Measurements from ENCODE around the gene GSTO1. TPM values are rescaled to one million over a fixed set of nuclear protein-coding genes. Genes with fewer than 3 reads are reported as not detected.
"Not testable (repeated sequence)": the region's sequence is repeated elsewhere in the genome, so short reads cannot be mapped to it uniquely, and the experiment has no call there.

Gene GSTO1
- total RNA-seq: 95.0 TPM

GRCh38 chr10:104254493-104255310, at the start of gene GSTO1:
Gene GSTO1 (plus strand): TSS chr10:104254892. CDS start chr10:104254929, 37 bp downstream.
- DNase-seq (ENCODE audit: low spot score): peak; percentile 78

- no peak for DNase-seq (ENCODE audit: low spot score)
Observed at GRCh38 chr10:104208730-104209129, 46.0 kb upstream of the GSTO1 start.

DNA sequence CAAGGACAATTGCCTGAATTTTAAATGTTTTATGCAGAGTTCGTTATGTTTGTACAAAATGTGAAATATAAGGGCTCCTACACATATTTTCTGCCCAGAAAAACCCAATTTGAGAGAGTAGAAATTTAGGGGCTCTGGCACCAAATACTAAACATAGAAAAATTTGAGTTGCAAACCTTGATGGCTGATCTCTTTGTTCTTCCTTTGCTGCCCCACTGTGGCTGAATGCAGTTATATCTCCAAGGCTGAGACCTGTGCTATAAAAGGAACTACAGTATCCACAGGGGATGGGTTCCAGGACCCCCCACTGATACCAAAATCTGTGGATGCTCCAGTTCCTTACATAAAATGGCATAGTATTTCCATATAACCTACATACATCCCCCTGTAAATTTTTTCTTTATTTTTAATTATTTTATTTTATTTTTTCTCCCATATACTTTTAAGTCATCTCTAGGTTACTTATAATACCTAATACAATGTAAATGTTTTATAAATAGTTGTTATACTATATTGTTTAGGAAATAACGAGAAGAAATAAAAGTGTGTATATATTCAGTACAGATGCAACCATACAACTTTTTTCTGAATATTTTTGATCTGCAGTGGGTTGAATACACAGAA, 45.0 kb upstream of the GSTO1 start:
- peak; percentile 45 for DNase-seq (ENCODE audit: low spot score)

- DNase-seq (ENCODE audit: low spot score): no peak
Observed at GRCh38 chr10:104216631-104217030, 38.1 kb upstream of the GSTO1 start.

DNA sequence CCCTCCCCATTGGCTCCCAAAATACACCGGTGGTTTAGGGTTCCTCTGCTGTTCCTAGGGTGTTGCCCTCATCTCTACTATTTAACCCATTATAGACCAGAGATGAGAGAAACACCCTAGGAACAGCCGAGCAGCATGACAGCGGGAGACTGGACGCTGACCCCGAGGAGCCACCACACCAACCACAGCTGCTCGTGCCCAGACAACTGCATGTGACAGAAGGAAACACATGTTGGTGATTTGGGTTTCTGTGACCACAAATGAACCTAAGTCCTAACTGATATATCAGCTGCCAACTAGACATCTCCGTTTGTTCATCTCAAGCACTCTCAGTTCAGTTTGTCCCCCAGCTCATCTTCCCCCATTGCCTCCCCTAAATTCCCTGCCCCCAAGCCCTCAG, 35.9 kb upstream of the GSTO1 start:
- no peak for DNase-seq (ENCODE audit: low spot score)

GRCh38 chr10:104220522-104220921, 34.2 kb upstream of the GSTO1 start:
- DNase-seq (ENCODE audit: low spot score): no peak

GRCh38 chr10:104223304-104223703, 31.4 kb upstream of the GSTO1 start:
- no peak for DNase-seq (ENCODE audit: low spot score)

DNA sequence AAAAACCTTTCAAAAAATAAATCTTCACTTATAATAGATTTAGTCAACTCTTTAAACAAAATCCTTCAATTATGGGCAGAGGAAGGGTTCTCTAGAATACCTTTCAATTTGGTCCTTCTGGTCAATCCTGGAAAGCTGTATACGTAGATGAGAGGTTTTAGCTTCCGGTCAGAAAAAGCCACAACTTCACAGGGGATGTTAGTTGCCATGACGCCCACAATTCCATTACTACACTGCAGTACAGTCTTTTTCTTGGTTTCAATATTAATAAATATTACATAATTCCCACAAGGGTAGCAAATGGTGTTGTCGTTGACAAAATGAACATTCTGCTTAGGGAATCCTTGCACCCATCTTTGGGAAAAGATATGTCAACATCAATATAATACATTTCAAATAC, 24.2 kb upstream of the GSTO1 start:
- no peak for DNase-seq (ENCODE audit: low spot score)

- DNase-seq (ENCODE audit: low spot score): peak; percentile 99
Observed at GRCh38 chr10:104231784-104232612, 22.7 kb upstream of the GSTO1 start, which contains the start of gene CFAP43. Gene CFAP43 (minus strand): TSS chr10:104232364. CDS start chr10:104232246, 118 bp downstream.

DNA sequence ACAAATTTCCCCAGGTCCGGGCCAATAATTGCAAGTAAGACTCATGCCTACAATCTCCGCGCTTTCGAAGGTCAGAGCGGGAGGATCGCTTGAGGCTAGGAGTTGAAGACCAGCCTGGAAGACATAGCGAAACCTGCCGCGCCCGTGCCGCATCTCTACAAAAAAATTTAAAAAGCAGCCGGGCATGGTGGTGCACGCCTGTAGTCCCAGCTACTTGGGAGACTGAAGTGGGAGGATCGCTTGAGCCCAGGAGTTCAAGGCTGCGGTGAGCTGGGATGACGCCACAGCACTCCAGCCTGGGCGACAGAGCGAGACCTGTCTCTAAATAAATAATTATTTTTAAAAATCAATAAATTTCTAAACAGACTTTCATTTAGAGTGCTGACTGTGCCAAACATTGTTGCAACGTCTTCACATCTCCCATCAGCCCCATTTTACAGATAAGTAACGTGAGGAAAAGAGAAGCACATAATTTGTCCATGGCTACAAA, 22.0 kb upstream of the GSTO1 start:
- no peak for DNase-seq (ENCODE audit: low spot score)

- DNase-seq (ENCODE audit: low spot score): no peak
Observed at GRCh38 chr10:104233817-104234216, 20.9 kb upstream of the GSTO1 start.

DNA sequence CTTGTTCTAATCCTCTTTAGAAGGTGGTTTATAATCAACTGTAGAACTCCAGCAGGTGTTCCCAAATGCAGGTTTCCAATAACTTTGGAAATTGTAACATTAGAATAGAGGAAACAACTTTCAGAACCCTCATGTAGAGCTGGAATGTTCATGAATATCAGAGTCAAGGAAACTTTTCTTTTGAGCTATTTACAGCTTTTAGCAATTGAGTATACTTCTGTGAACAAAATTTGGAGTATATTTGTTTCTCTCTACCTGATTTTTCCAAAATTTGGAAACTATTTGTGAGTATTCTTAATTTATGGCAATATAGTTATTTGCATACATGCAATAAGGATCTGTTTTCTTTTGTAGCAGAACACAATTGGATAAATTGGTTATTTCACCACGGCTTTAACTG, 19.8 kb upstream of the GSTO1 start:
- DNase-seq (ENCODE audit: low spot score): no peak

DNA sequence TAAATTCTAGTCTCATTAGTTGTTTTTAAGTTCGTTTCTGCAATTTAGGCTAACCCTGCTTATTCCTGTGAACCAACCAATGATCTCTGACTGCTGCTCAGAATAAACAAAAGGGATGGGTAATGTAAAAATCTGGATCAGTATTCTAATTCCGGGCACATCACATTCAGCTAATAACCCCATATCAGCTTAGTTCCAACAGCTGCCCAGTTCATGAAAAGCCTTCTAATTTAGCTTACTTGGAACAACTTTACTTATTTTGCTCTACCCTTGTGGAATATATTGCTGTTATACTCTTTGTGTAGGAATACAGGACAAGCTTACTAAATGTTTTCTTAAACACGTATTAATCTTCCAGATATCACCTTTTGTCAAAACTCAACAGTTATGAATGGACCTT, 18.9 kb upstream of the GSTO1 start:
- DNase-seq (ENCODE audit: low spot score): no peak

- DNase-seq (ENCODE audit: low spot score): no peak
Observed at GRCh38 chr10:104240078-104240477, 14.6 kb upstream of the GSTO1 start.

DNA sequence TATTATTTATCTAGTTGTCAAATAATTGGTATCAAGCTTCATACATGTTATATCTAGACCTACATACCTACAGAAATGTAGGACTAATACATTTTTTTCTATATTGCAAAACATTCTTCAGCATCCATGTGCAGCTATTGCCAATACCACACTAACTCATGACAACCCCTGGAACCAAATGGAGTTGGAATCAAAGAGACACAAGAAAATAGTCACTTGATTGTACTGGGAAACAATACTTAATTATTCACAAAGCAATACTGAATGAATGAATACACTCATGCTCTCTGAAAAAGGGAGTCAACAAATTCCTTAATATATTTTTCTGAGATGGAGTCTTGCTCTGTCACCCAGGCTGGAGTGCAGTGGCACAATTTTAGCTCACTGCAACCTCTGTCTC, 12.1 kb upstream of the GSTO1 start:
- DNase-seq (ENCODE audit: low spot score): no peak

- DNase-seq (ENCODE audit: low spot score): not testable (repeated sequence)
Observed at GRCh38 chr10:104243009-104243408, 11.7 kb upstream of the GSTO1 start.

DNA sequence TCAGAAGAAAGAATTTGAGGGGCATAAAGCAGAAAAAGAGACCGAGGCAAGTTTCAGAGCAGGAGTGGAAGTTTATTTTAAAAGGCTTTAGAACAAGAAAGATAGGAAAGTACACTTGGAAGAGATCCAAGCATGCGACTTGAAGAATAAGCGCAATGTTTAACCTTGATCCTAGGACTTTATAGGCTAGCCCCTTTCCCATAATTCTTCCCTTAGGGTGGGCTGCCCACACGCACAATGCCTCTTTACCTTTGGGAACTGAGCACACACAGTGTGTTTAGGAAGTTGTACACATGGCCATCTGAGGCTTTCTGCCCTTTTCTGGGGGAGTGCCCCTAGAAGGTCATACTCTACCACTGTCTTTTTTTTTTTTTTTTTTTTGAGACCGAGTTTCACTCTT, 11.2 kb upstream of the GSTO1 start:
- no peak for DNase-seq (ENCODE audit: low spot score)

DNA sequence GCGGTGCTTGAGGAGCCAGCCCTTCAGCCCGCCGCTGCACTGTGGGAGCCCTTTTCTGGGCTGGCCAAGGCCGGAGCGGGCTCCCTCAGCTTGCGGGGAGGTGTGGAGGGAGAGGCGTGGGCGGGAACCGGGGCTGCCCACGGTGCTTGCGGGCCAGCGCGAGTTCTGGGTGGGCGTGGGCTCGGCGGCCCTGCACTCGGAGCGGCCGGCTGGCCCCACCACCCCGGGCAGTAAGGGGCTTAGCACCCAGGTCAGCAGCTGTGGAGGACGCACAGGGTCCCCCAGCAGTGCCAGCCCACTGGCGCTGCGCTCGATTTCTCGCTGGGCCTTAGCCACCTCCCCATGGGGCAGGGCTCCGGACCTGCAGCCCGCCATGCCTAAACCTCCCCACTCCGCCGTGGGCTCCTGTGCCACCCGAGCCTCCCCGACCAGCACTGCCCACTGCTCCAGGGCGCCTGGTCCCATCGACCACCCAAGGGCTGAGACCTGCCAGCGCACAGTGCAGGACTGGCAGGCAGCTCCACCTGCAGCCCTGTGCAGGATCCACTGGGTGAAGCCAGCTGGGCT, 9.5 kb upstream of the GSTO1 start:
- no peak for DNase-seq (ENCODE audit: low spot score)

GRCh38 chr10:104246976-104247375, 7.7 kb upstream of the GSTO1 start:
- DNase-seq (ENCODE audit: low spot score): no peak

GRCh38 chr10:104247513-104248146, 7.1 kb upstream of the GSTO1 start:
- no peak for DNase-seq (ENCODE audit: low spot score)

- not testable (repeated sequence) for DNase-seq (ENCODE audit: low spot score)
Observed at GRCh38 chr10:104248931-104249330, 5.8 kb upstream of the GSTO1 start.
